ENCODE results near the gene GCFC2. TPM values are rescaled to one million over a fixed set of nuclear protein-coding genes. Genes with fewer than 3 reads are reported as not detected.

Gene GCFC2
- total RNA-seq, 1 donor from 2014 or later = 35.6 TPM

- Histone ChIP-seq H3K27me3 (no peaks in the 10 kb centered on the region), H3K36me3 (no peaks in the 10 kb centered on the region), H3K4me1 (peaks cover 7% of the 10 kb centered on the region), H3K9me3 (no peaks in the 10 kb centered on the region), H3K27ac (no peak overlapping the region), H3K4me3 (no peak overlapping the region)
- intact Hi-C loops (cut with DNase I) = loop anchor here (5.0 kb wide), 1 partner anchor 1334 kb away; no protein-coding TSS in a partner anchor
- no peak for TF ChIP-seq POLR2AphosphoS5 (IDR thresholded peaks at IDR 0.05; ENCODE audit: insufficient read depth in 1 of 2, low read depth in 1 of 2)
- no peak for TF ChIP-seq CTCF (IDR thresholded peaks at IDR 0.05)
- DNase-seq (ENCODE audit: extremely low spot score in 2 of 2) = no peak
Observed at GRCh38 chr2:75632813-75633212, 77.9 kb downstream of the GCFC2 start.

GRCh38 chr2:75632091-75632701 lies 78.5 kb downstream of the GCFC2 start:
- peaks cover 7% of the 10 kb centered on the region for H3K4me1 ChIP-seq
- no peaks in the 10 kb centered on the region for H3K9me3 ChIP-seq

GRCh38 chr2:75627902-75628504 lies 82.7 kb downstream of the GCFC2 start:
- Histone ChIP-seq H3K4me3 (no peak overlapping the region), H3K27ac (no peak overlapping the region), H3K27me3 (no peaks in the 10 kb centered on the region), H3K9me3 (no peaks in the 10 kb centered on the region), H3K36me3 (no peaks in the 10 kb centered on the region), H3K4me1 (peaks cover 7% of the 10 kb centered on the region)
- DNase-seq (ENCODE audit: extremely low spot score in 2 of 2) = no peak
- TF ChIP-seq POLR2AphosphoS5 (IDR thresholded peaks at IDR 0.05; ENCODE audit: insufficient read depth in 1 of 2, low read depth in 1 of 2) (no peak), CTCF (IDR thresholded peaks at IDR 0.05) (peak; percentile 60 to 81 (median 64))
- intact Hi-C loops (cut with DNase I) = no loop called here

More at GRCh38 chr2:75632091-75632701, 78.5 kb downstream of the GCFC2 start:
- no peak for TF ChIP-seq POLR2A (IDR thresholded peaks at IDR 0.05)
- TF ChIP-seq CTCF (IDR thresholded peaks at IDR 0.05) = no peak
- TF ChIP-seq POLR2AphosphoS5 (IDR thresholded peaks at IDR 0.05; ENCODE audit: insufficient read depth in 1 of 2, low read depth in 1 of 2) = no peak
- no peak overlapping the region for H3K4me3 ChIP-seq
- DNase-seq (ENCODE audit: extremely low spot score in 2 of 2) = no peak
- no peaks in the 10 kb centered on the region for H3K27me3 ChIP-seq
- H3K27ac ChIP-seq = peak overlapping the region; percentile 39
- intact Hi-C loops (cut with DNase I) = loop anchor here (5.0 kb wide), 1 partner anchor 1335 kb away; no protein-coding TSS in a partner anchor
- H3K36me3 ChIP-seq = no peaks in the 10 kb centered on the region

- no peak for TF ChIP-seq CTCF (IDR thresholded peaks at IDR 0.05)
- TF ChIP-seq POLR2AphosphoS5 (IDR thresholded peaks at IDR 0.05; ENCODE audit: insufficient read depth in 1 of 2, low read depth in 1 of 2) = no peak
- no peak for TF ChIP-seq POLR2A (IDR thresholded peaks at IDR 0.05)
- H3K36me3 ChIP-seq = no peaks in the 10 kb centered on the region
- H3K4me3 ChIP-seq = no peak overlapping the region
- no peaks in the 10 kb centered on the region for H3K4me1 ChIP-seq
- H3K9me3 ChIP-seq = no peaks in the 10 kb centered on the region
- intact Hi-C loops (cut with DNase I) = no loop called here
- H3K27me3 ChIP-seq = no peaks in the 10 kb centered on the region
- H3K27ac ChIP-seq = no peak overlapping the region
- no peak for DNase-seq (ENCODE audit: extremely low spot score in 2 of 2)
Observed at GRCh38 chr2:75622929-75623328, 87.8 kb downstream of the GCFC2 start.

GRCh38 chr2:75622500-75622899 lies 88.2 kb downstream of the GCFC2 start:
- intact Hi-C loops (cut with DNase I) = no loop called here
- no peak overlapping the region for H3K4me3 ChIP-seq
- no peaks in the 10 kb centered on the region for H3K36me3 ChIP-seq
- TF ChIP-seq POLR2AphosphoS5 (IDR thresholded peaks at IDR 0.05; ENCODE audit: insufficient read depth in 1 of 2, low read depth in 1 of 2) = no peak
- TF ChIP-seq POLR2A (IDR thresholded peaks at IDR 0.05) = no peak
- no peak for TF ChIP-seq CTCF (IDR thresholded peaks at IDR 0.05)
- H3K9me3 ChIP-seq = no peaks in the 10 kb centered on the region
- H3K27me3 ChIP-seq = no peaks in the 10 kb centered on the region
- H3K27ac ChIP-seq = no peak overlapping the region
- no peak for DNase-seq (ENCODE audit: extremely low spot score in 2 of 2)
- no peaks in the 10 kb centered on the region for H3K4me1 ChIP-seq

Measured in vagina (tissue), 2 donors.